ENCODE results near the gene RABEP1. TPM values are rescaled to one million over a fixed set of nuclear protein-coding genes. Genes with fewer than 3 reads are reported as not detected.

RABEP1 gene
- total and polyA plus RNA-seq, 2 experiments from 2014 or later, result 31.0 to 47.9 TPM

GRCh38 chr17:5405400-5405799, 123.3 kb downstream of the RABEP1 start:
- peak overlapping the region; percentile 28 for H3K27ac ChIP-seq
- H3K4me3 ChIP-seq, result no peak overlapping the region
- no peak for TF ChIP-seq CTCF (IDR thresholded peaks at IDR 0.05; ENCODE audit: poor library complexity)
- no peak for TF ChIP-seq EZH2phosphoT487 (IDR thresholded peaks at IDR 0.05; ENCODE audit: low read depth, severe bottlenecking, unreplicated experiment)
- no peak for TF ChIP-seq EZH2 (IDR thresholded peaks at IDR 0.05; ENCODE audit: borderline replicate concordance)
- H4K20me1 ChIP-seq (ENCODE audit: insufficient read depth, poor library complexity, severe bottlenecking), result no peaks in the 10 kb centered on the region
- WGBS (ENCODE audit: low lambda C conversion rate, missing lambda C conversion rate), result 65% methylated on average over 4 of the region's 4 CpGs
- no peaks in the 10 kb centered on the region for H3K27me3 ChIP-seq
- no peaks in the 10 kb centered on the region for H3K9me3 ChIP-seq (ENCODE audit: low read depth)
- H3K79me2 ChIP-seq, result peaks cover 12% of the 10 kb centered on the region
- DNase-seq (ENCODE audit: low spot score), result peak; percentile 9
- no peak overlapping the region for H3K4me2 ChIP-seq
- no peaks in the 10 kb centered on the region for H3K4me1 ChIP-seq (ENCODE audit: insufficient read depth)
- H3K36me3 ChIP-seq (replicated peaks; ENCODE audit: insufficient read depth, low read depth), result peaks cover 9% of the 10 kb centered on the region
- H3K9me2 ChIP-seq (replicated peaks; ENCODE audit: insufficient read depth), result no peaks in the 10 kb centered on the region
- H2AFZ ChIP-seq, result no peak overlapping the region

- no peaks in the 10 kb centered on the region for H3K9me3 ChIP-seq (ENCODE audit: low read depth)
- no peak for DNase-seq (ENCODE audit: low spot score)
- H3K4me1 ChIP-seq (ENCODE audit: insufficient read depth), result peaks cover under 1% of the 10 kb centered on the region
- no peaks in the 10 kb centered on the region for H4K20me1 ChIP-seq (ENCODE audit: insufficient read depth, poor library complexity, severe bottlenecking)
- H3K4me2 ChIP-seq, result no peak overlapping the region
- TF ChIP-seq EZH2 (IDR thresholded peaks at IDR 0.05; ENCODE audit: borderline replicate concordance) (no peak), EZH2phosphoT487 (IDR thresholded peaks at IDR 0.05; ENCODE audit: low read depth, severe bottlenecking, unreplicated experiment) (no peak), CTCF (IDR thresholded peaks at IDR 0.05; ENCODE audit: poor library complexity) (no peak)
- no peaks in the 10 kb centered on the region for H3K9me2 ChIP-seq (replicated peaks; ENCODE audit: insufficient read depth)
- H3K27me3 ChIP-seq, result no peaks in the 10 kb centered on the region
- WGBS (ENCODE audit: low lambda C conversion rate, missing lambda C conversion rate), result 88% methylated on average over 5 of the region's 5 CpGs
- H3K36me3 ChIP-seq (replicated peaks; ENCODE audit: insufficient read depth, low read depth), result peaks cover 9% of the 10 kb centered on the region
- no peak overlapping the region for H3K27ac ChIP-seq
- no peak overlapping the region for H3K4me3 ChIP-seq
- H3K79me2 ChIP-seq, result peaks cover 34% of the 10 kb centered on the region
- no peak overlapping the region for H2AFZ ChIP-seq
These were observed 126.1 kb downstream of the RABEP1 start for GRCh38 chr17:5408186-5408585.

GRCh38 chr17:5410594-5411272, 128.6 kb downstream of the RABEP1 start:
- no peak for DNase-seq (ENCODE audit: low spot score)
- H3K27ac ChIP-seq, result no peak overlapping the region
- no peaks in the 10 kb centered on the region for H3K9me3 ChIP-seq (ENCODE audit: low read depth)
- no peaks in the 10 kb centered on the region for H3K9me2 ChIP-seq (replicated peaks; ENCODE audit: insufficient read depth)
- H3K4me2 ChIP-seq, result no peak overlapping the region
- no peaks in the 10 kb centered on the region for H3K27me3 ChIP-seq
- no peaks in the 10 kb centered on the region for H4K20me1 ChIP-seq (ENCODE audit: insufficient read depth, poor library complexity, severe bottlenecking)
- TF ChIP-seq EZH2 (IDR thresholded peaks at IDR 0.05; ENCODE audit: borderline replicate concordance) (no peak), EZH2phosphoT487 (IDR thresholded peaks at IDR 0.05; ENCODE audit: low read depth, severe bottlenecking, unreplicated experiment) (no peak), CTCF (IDR thresholded peaks at IDR 0.05; ENCODE audit: poor library complexity) (no peak)
- peaks cover 4% of the 10 kb centered on the region for H3K4me1 ChIP-seq (ENCODE audit: insufficient read depth)
- H2AFZ ChIP-seq, result no peak overlapping the region
- 98% methylated on average over 7 of the region's 7 CpGs for WGBS (ENCODE audit: low lambda C conversion rate, missing lambda C conversion rate)
- H3K36me3 ChIP-seq (replicated peaks; ENCODE audit: insufficient read depth, low read depth), result peaks cover 3% of the 10 kb centered on the region
- peaks cover 48% of the 10 kb centered on the region for H3K79me2 ChIP-seq
- H3K4me3 ChIP-seq, result no peak overlapping the region
